BLaER1 treated with 17β-estradiol and CSF1 and Interleukin-3, amounts not matched to agents 10 nM and 100 nM (cell line): Measurements from ENCODE around the gene NRIP1.

Experiments
- H3K27ac ChIP-seq, 11 experiments: shearing (Covaris generic); formaldehyde crosslinking; 2 replicates each; pipeline ENCODE4 v1.8.1; 2022
- H3K27me3 ChIP-seq, 11 experiments: shearing (Covaris generic); formaldehyde crosslinking; 2 replicates each; pipeline ENCODE4 v1.8.1; 2022
- H3K36me3 ChIP-seq, 11 experiments: shearing (Covaris generic); formaldehyde crosslinking; 2 replicates each; pipeline ENCODE4 v1.8.1; 2022
- H3K4me1 ChIP-seq, 10 experiments: shearing (Covaris generic); formaldehyde crosslinking; 2 replicates each; pipeline ENCODE4 v1.8.1; 2022
- H3K4me2 ChIP-seq, 11 experiments: shearing (Covaris generic); formaldehyde crosslinking; 2 replicates each; pipeline ENCODE4 v1.8.1; 2022
- H3K4me3 ChIP-seq, 10 experiments: shearing (Covaris generic); formaldehyde crosslinking; 2 replicates each; pipeline ENCODE4 v1.8.1; 2022
- H3K9ac ChIP-seq, 11 experiments: shearing (Covaris generic); formaldehyde crosslinking; 2 replicates each; pipeline ENCODE4 v1.8.1; 2022
- H3K9me3 ChIP-seq, 11 experiments: shearing (Covaris generic); formaldehyde crosslinking; replicated peaks in 1 of 11; 2 replicates each; pipeline ENCODE4 v1.8.1; 2022
- H4K20me1 ChIP-seq, 11 experiments: shearing (Covaris generic); formaldehyde crosslinking; 2 replicates each; pipeline ENCODE4 v1.8.1; 2022
- Cebpa-rat ChIP-seq, 11 experiments: shearing (Covaris generic); IDR thresholded peaks; 2 replicates each; pipeline ENCODE4 v1.8.1; 2022

The NRIP1 gene

GRCh38 chr21:15077529-15078145, 12.8 kb upstream of the NRIP1 start:
- Histone ChIP-seq H3K36me3 (no peaks in the 10 kb centered on the region), H3K27me3 (no peaks in the 10 kb centered on the region), H3K27ac (no peak overlapping the region), H4K20me1 (no peaks in the 10 kb centered on the region), H3K9ac (no peak overlapping the region), H3K4me1 (no peaks in the 10 kb centered on the region), H3K9me3 (peaks cover 0 to 7% (median 0%) of the 10 kb centered on the region in 11 experiments; a peak in 3 of 22 replicates), H3K4me2 (no peak overlapping the region), H3K4me3 (no peak overlapping the region)
- TF ChIP-seq Cebpa-rat (IDR thresholded peaks at IDR 0.05): no peak

- Histone ChIP-seq H4K20me1 (no peaks in the 10 kb centered on the region), H3K4me2 (no peak overlapping the region), H3K9ac (no peak overlapping the region), H3K27me3 (no peaks in the 10 kb centered on the region), H3K4me3 (no peak overlapping the region), H3K27ac (no peak overlapping the region), H3K9me3 (peaks cover 0 to 7% (median 0%) of the 10 kb centered on the region in 11 experiments; a peak in 3 of 22 replicates), H3K36me3 (no peaks in the 10 kb centered on the region), H3K4me1 (peaks cover 0 to 3% (median under 1%) of the 10 kb centered on the region in 10 experiments; a peak in 10 of 20 replicates)
- TF ChIP-seq Cebpa-rat (IDR thresholded peaks at IDR 0.05): no peak
These were observed 11.9 kb upstream of the NRIP1 start for GRCh38 chr21:15076730-15077129.

- H4K20me1 ChIP-seq: no peaks in the 10 kb centered on the region
- H3K9ac ChIP-seq: no peak overlapping the region
- no peaks in the 10 kb centered on the region for H3K27me3 ChIP-seq
- peaks cover 0 to 10% (median 0%) of the 10 kb centered on the region in 11 experiments; a peak in 3 of 22 replicates for H3K9me3 ChIP-seq
- no peak for TF ChIP-seq Cebpa-rat (IDR thresholded peaks at IDR 0.05)
- H3K4me3 ChIP-seq: no peak overlapping the region
- H3K27ac ChIP-seq: no peak overlapping the region
- peaks cover 11 to 30% (median 23%) of the 10 kb centered on the region in 10 experiments for H3K4me1 ChIP-seq
- peak overlapping the region; percentile 4 to 57 (median 32); a peak in 19 of 22 replicates for H3K4me2 ChIP-seq
- H3K36me3 ChIP-seq: no peaks in the 10 kb centered on the region
These were observed 6.2 kb upstream of the NRIP1 start for GRCh38 chr21:15071009-15071408.

GRCh38 chr21:15066123-15066575, 1.3 kb upstream of the NRIP1 start:
- H3K4me3 ChIP-seq: peak overlapping the region; percentile 88 to 99 (median 94)
- peak overlapping the region; percentile 98 to 100 (median 99) for H3K9ac ChIP-seq
- H3K36me3 ChIP-seq: peaks cover 0 to 4% (median 0%) of the 10 kb centered on the region in 11 experiments; a peak in 2 of 22 replicates
- H3K4me2 ChIP-seq: peak overlapping the region; percentile 66 to 91 (median 80)
- H4K20me1 ChIP-seq: peaks cover 0 to 34% (median 16%) of the 10 kb centered on the region in 11 experiments; a peak in 13 of 22 replicates
- no peaks in the 10 kb centered on the region for H3K27me3 ChIP-seq
- no peak for TF ChIP-seq Cebpa-rat (IDR thresholded peaks at IDR 0.05)
- 0 out of 22 replicates have a peak, but pooled peaks cover 0 to 4% (median 0%) of the 10 kb centered on the region in 11 experiments for H3K9me3 ChIP-seq
- peak overlapping the region; percentile 96 to 100 (median 98) for H3K27ac ChIP-seq
- peaks cover 16 to 31% (median 25%) of the 10 kb centered on the region in 10 experiments for H3K4me1 ChIP-seq

GRCh38 chr21:15065392-15066122, 757 bp upstream of the NRIP1 start:
- Histone ChIP-seq H3K4me2 (peak overlapping the region; percentile 66 to 91 (median 80)), H3K27me3 (no peaks in the 10 kb centered on the region), H3K4me1 (peaks cover 22 to 33% (median 29%) of the 10 kb centered on the region in 10 experiments), H3K4me3 (peak overlapping the region; percentile 88 to 99 (median 94)), H3K36me3 (peaks cover 0 to 4% (median 0%) of the 10 kb centered on the region in 11 experiments; a peak in 2 of 22 replicates), H3K9me3 (0 out of 22 replicates have a peak, but pooled peaks cover 0 to 4% (median 0%) of the 10 kb centered on the region in 11 experiments), H3K9ac (peak overlapping the region; percentile 98 to 100 (median 99)), H3K27ac (peak overlapping the region; percentile 96 to 100 (median 98)), H4K20me1 (peaks cover 0 to 40% (median 21%) of the 10 kb centered on the region in 11 experiments; a peak in 15 of 22 replicates)
- no peak for TF ChIP-seq Cebpa-rat (IDR thresholded peaks at IDR 0.05)

GRCh38 chr21:15063814-15064575, 805 bp downstream of the NRIP1 start:
- peaks cover 0 to 4% (median 0%) of the 10 kb centered on the region in 11 experiments; a peak in 2 of 22 replicates for H3K36me3 ChIP-seq
- H3K9ac ChIP-seq: peak overlapping the region; percentile 98 to 100 (median 99)
- peak overlapping the region; percentile 96 to 100 (median 98) for H3K27ac ChIP-seq
- H3K4me2 ChIP-seq: peak overlapping the region; percentile 82 to 95 (median 89); a peak in 21 of 22 replicates
- no peak for TF ChIP-seq Cebpa-rat (IDR thresholded peaks at IDR 0.05)
- peaks cover 12 to 55% (median 37%) of the 10 kb centered on the region in 11 experiments; a peak in 19 of 22 replicates for H4K20me1 ChIP-seq
- H3K4me3 ChIP-seq: peak overlapping the region; percentile 88 to 99 (median 94)
- peaks cover 37 to 49% (median 43%) of the 10 kb centered on the region in 10 experiments for H3K4me1 ChIP-seq
- no peaks in the 10 kb centered on the region for H3K27me3 ChIP-seq
- H3K9me3 ChIP-seq: no peaks in the 10 kb centered on the region

- Histone ChIP-seq H3K4me2 (peak overlapping the region; percentile 82 to 95 (median 89)), H3K9me3 (no peaks in the 10 kb centered on the region), H4K20me1 (peaks cover 19 to 63% (median 45%) of the 10 kb centered on the region in 11 experiments; a peak in 19 of 22 replicates), H3K4me3 (peak overlapping the region; percentile 88 to 99 (median 94)), H3K4me1 (peaks cover 43 to 56% (median 51%) of the 10 kb centered on the region in 10 experiments), H3K27me3 (no peaks in the 10 kb centered on the region), H3K27ac (peak overlapping the region; percentile 96 to 100 (median 98)), H3K9ac (peak overlapping the region; percentile 98 to 100 (median 99)), H3K36me3 (peaks cover 0 to 4% (median 0%) of the 10 kb centered on the region in 11 experiments; a peak in 2 of 22 replicates)
- TF ChIP-seq Cebpa-rat (IDR thresholded peaks at IDR 0.05): no peak
These were observed 1.6 kb downstream of the NRIP1 start for GRCh38 chr21:15063081-15063813.

GRCh38 chr21:15062606-15062965, 2.2 kb downstream of the NRIP1 start:
- Histone ChIP-seq H3K4me2 (peak overlapping the region; percentile 82 to 95 (median 89)), H3K36me3 (peaks cover 0 to 4% (median 0%) of the 10 kb centered on the region in 11 experiments; a peak in 2 of 22 replicates), H3K9ac (peak overlapping the region; percentile 98 to 100 (median 99)), H3K4me3 (peak overlapping the region; percentile 88 to 99 (median 94)), H3K4me1 (peaks cover 45 to 63% (median 55%) of the 10 kb centered on the region in 10 experiments), H3K27ac (peak overlapping the region; percentile 96 to 100 (median 98); a peak in 21 of 22 replicates), H3K27me3 (no peaks in the 10 kb centered on the region), H4K20me1 (peaks cover 26 to 69% (median 51%) of the 10 kb centered on the region in 11 experiments; a peak in 21 of 22 replicates), H3K9me3 (no peaks in the 10 kb centered on the region)
- TF ChIP-seq Cebpa-rat (IDR thresholded peaks at IDR 0.05): no peak
